Keratinocyte (primary cell): Measurements from ENCODE around the gene HIP1. TPM values are rescaled to one million over a fixed set of nuclear protein-coding genes. Genes with fewer than 3 reads are reported as not detected.

ENCODE experiments used
- DNase-seq: peaks from one replicate; pipeline ENCODE4 v3.0.0-alpha.2; 2011; ENCODE audit warnings: low read depth, missing footprints, low spot score
- FAIRE-seq: peaks from 2 replicates; lab custom pipeline; 2011; peaks lifted over from hg19 to GRCh38; lab: Jason Lieb, UNC
- H2AFZ ChIP-seq: 2 replicates; pipeline ENCODE4 v1.6.0; 2012; ENCODE audit warnings: low read length, control low read depth, inconsistent platforms; ENCODE audit not compliant: control insufficient read depth
- H3K27ac ChIP-seq: 2 replicates; pipeline ENCODE4 v1.5.1; 2011; ENCODE audit warnings: low read length; ENCODE audit not compliant: control insufficient read depth, insufficient read depth
- H3K27me3 ChIP-seq: 3 replicates; pipeline ENCODE4 v1.6.0; 2011; ENCODE audit warnings: low read length; ENCODE audit not compliant: control insufficient read depth, insufficient read depth; ENCODE audit errors: extremely low read depth
- H3K36me3 ChIP-seq, 2 experiments: 2 replicates in 1 of 2; 3 replicates in 1 of 2; pipeline ENCODE4 v1.5.1; 2011; ENCODE audit warnings: low read length in 2 of 2, mild to moderate bottlenecking in 1 of 2; ENCODE audit not compliant: control insufficient read depth in 2 of 2, insufficient read depth in 2 of 2; ENCODE audit errors: extremely low read depth in 1 of 2
- H3K4me1 ChIP-seq: 3 replicates; pipeline ENCODE4 v1.5.1; 2011; ENCODE audit warnings: low read length; ENCODE audit not compliant: control insufficient read depth, insufficient read depth; ENCODE audit errors: extremely low read depth
- H3K4me2 ChIP-seq: 3 replicates; pipeline ENCODE4 v1.6.0; 2011; ENCODE audit warnings: low read depth, low read length; ENCODE audit not compliant: control insufficient read depth, insufficient read depth; ENCODE audit errors: extremely low read depth
- H3K4me3 ChIP-seq, 3 experiments: fragments of 200-600 bp in 1 of 3; sonication (generic) in 1 of 3; 2 replicates in 2 of 3; 3 replicates in 1 of 3; pipeline ENCODE4 v1.5.1; 2011 to 2016; ENCODE audit warnings: low read length in 3 of 3, mild to moderate bottlenecking in 3 of 3, control low read depth in 2 of 3, inconsistent platforms in 1 of 3, low read depth in 1 of 3, mixed read lengths in 1 of 3, mixed run types in 1 of 3, moderate library complexity in 1 of 3; ENCODE audit not compliant: control insufficient read depth in 2 of 3, insufficient read depth in 2 of 3; ENCODE audit errors: extremely low read depth in 1 of 3
- H3K79me2 ChIP-seq: 2 replicates; pipeline ENCODE4 v1.6.0; 2012; ENCODE audit warnings: low read length; ENCODE audit not compliant: control insufficient read depth, insufficient read depth
- H3K9ac ChIP-seq: 3 replicates; pipeline ENCODE4 v1.6.0; 2011; ENCODE audit warnings: low read length; ENCODE audit not compliant: control insufficient read depth, insufficient read depth; ENCODE audit errors: extremely low read depth
- H3K9me1 ChIP-seq: 3 replicates; pipeline ENCODE4 v1.6.0; 2011; ENCODE audit warnings: low read length; ENCODE audit not compliant: control insufficient read depth, insufficient read depth; ENCODE audit errors: extremely low read depth
- H3K9me3 ChIP-seq: 2 replicates; pipeline ENCODE4 v1.5.1; 2012; ENCODE audit warnings: low read depth, low read length; ENCODE audit not compliant: control insufficient read depth
- H4K20me1 ChIP-seq: 3 replicates; pipeline ENCODE4 v1.6.0; 2011; ENCODE audit warnings: low read length; ENCODE audit not compliant: control insufficient read depth, insufficient read depth; ENCODE audit errors: extremely low read depth
- EZH2 ChIP-seq: IDR thresholded peaks from one replicate; pipeline ENCODE4 v1.6.1; 2012; ENCODE audit warnings: inconsistent platforms, mild to moderate bottlenecking, low read length, moderate library complexity
- dilution Hi-C: fragments of 300-500 bp; cut with MboI; formaldehyde crosslinking; loops from one replicate; pipeline ENCODE4 v1.7.0; 2020; ENCODE audit warnings: low sequenced_read_pairs; ENCODE audit not compliant: extremely low pct_ligation_motif_present
- polyA plus RNA-seq, 5 experiments: library from polyadenylated mRNA; depleted of rRNA in 3 of 5; stranded (reverse) in 3 of 5; stranded (forward) in 1 of 5; unstranded in 1 of 5; fragments of >200 nt; gene quantifications; 1 replicate in 1 of 5; 2 replicates in 3 of 5; 3 replicates in 1 of 5; pipeline versions ENCODE4 v1.2.1 to v1.2.3, GENCODE V29; 2011 to 2012; ENCODE audit warnings: missing spikeins in 2 of 5, low read depth in 1 of 5, low replicate concordance in 1 of 5
- TF ChIP-seq, protein P1 (sequence below), 3 experiments: IDR thresholded peaks in 1 of 3; conservative IDR thresholded peaks in 1 of 3; optimal IDR thresholded peaks in 1 of 3; 2 replicates in 2 of 3; 3 replicates in 1 of 3; pipeline versions ENCODE3 to v1.5.1; 2011; ENCODE audit warnings: low read length in 3 of 3, mild to moderate bottlenecking in 3 of 3, moderate library complexity in 2 of 3, control low read depth in 1 of 3, inconsistent platforms in 1 of 3; ENCODE audit not compliant: insufficient read depth in 2 of 3; ENCODE audit errors: extremely low read depth in 1 of 3

Gene HIP1
- polyA plus RNA-seq, 1 donor (not counting 4 experiments of a cell fraction or from before 2014, with no cell fraction given), result 5.0 TPM

DNA sequence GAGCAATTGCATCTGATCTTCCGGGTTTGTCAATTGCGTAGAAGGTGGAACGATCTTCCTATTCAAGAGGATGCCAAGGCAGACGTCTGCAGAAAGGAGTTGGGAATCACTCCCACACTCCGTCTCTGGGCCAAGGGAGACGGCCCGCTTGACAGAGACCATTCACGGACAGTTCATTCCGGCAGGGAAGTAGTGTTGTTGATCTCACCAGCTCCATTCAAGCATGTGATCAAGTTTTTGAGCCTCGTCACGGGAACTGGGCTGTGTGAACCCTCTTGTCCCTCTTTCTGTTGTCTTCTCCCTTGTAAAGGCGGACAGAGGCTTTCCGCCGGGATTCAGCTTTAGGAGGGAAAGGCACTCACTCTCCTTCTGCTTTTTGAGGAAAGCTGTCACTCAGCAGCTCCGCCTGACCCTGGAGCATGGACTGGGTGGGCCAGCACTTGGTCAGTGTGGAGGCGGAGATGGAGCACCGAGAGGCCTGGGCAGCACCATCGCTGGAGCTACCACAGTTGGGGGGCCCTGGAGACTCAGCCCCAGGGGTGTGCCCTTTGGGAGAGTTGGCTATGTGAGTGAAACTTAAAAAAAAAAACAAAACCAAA is 201.7 kb downstream of the HIP1 start:
- H3K27me3 ChIP-seq, result no peaks in the 10 kb centered on the region
- FAIRE-seq (no peak), DNase-seq (no peak)
- TF ChIP-seq EZH2, result no peak
- TF ChIP-seq, protein P1, sequence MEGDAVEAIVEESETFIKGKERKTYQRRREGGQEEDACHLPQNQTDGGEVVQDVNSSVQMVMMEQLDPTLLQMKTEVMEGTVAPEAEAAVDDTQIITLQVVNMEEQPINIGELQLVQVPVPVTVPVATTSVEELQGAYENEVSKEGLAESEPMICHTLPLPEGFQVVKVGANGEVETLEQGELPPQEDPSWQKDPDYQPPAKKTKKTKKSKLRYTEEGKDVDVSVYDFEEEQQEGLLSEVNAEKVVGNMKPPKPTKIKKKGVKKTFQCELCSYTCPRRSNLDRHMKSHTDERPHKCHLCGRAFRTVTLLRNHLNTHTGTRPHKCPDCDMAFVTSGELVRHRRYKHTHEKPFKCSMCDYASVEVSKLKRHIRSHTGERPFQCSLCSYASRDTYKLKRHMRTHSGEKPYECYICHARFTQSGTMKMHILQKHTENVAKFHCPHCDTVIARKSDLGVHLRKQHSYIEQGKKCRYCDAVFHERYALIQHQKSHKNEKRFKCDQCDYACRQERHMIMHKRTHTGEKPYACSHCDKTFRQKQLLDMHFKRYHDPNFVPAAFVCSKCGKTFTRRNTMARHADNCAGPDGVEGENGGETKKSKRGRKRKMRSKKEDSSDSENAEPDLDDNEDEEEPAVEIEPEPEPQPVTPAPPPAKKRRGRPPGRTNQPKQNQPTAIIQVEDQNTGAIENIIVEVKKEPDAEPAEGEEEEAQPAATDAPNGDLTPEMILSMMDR (optimal IDR thresholded peaks at IDR 0.05 in 1 of 3, IDR thresholded peaks at IDR 0.05 in 1 of 3, conservative IDR thresholded peaks at IDR 0.05 in 1 of 3; ENCODE audit: extremely low read depth in 1 of 3, insufficient read depth in 2 of 3, low read length in 3 of 3), result no peak
- H3K4me1 ChIP-seq, result no peaks in the 10 kb centered on the region
- no peaks in the 10 kb centered on the region for H3K36me3 ChIP-seq
- dilution Hi-C loops, result no loop called here
- no peak overlapping the region for H3K4me2 ChIP-seq
- H3K9me3 ChIP-seq, result no peaks in the 10 kb centered on the region
- no peak overlapping the region for H3K27ac ChIP-seq
- H3K4me3 ChIP-seq, result no peak overlapping the region
- H3K79me2 ChIP-seq, result no peaks in the 10 kb centered on the region
- H2AFZ ChIP-seq, result no peak overlapping the region
- no peak overlapping the region for H3K9ac ChIP-seq
- H4K20me1 ChIP-seq, result no peaks in the 10 kb centered on the region
- no peaks in the 10 kb centered on the region for H3K9me1 ChIP-seq

DNA sequence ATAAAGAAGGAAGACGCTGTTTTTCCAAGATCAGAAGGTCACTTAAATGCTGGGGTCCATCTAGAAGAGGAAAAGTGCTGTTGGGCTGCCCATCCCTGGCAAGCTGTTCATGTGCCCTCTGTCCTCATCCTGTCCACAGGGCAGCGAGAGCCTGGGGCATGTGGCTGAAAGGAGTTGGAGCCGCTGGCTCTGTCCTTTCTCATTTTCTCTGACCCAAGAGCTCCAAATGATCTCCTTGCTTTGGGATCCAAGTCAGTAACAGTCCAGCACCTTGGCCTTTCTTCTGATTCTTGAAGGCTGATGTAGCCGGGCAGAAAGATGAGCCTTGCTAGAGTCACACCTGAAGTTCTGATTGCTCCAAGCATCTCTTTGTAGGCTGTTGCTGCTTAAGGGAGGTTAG is 202.2 kb downstream of the HIP1 start:
- TF ChIP-seq, protein P1 (optimal IDR thresholded peaks at IDR 0.05 in 1 of 3, IDR thresholded peaks at IDR 0.05 in 1 of 3, conservative IDR thresholded peaks at IDR 0.05 in 1 of 3; ENCODE audit: extremely low read depth in 1 of 3, insufficient read depth in 2 of 3, low read length in 3 of 3), result no peak
- TF ChIP-seq EZH2, result no peak
- Histone ChIP-seq H3K4me1 (no peaks in the 10 kb centered on the region), H3K27me3 (no peaks in the 10 kb centered on the region), H3K4me3 (no peak overlapping the region), H2AFZ (no peak overlapping the region), H3K27ac (no peak overlapping the region), H3K9ac (no peak overlapping the region), H4K20me1 (no peaks in the 10 kb centered on the region), H3K9me1 (no peaks in the 10 kb centered on the region), H3K9me3 (no peaks in the 10 kb centered on the region), H3K4me2 (no peak overlapping the region), H3K79me2 (no peaks in the 10 kb centered on the region), H3K36me3 (no peaks in the 10 kb centered on the region)
- FAIRE-seq (no peak), DNase-seq (no peak)
- dilution Hi-C loops, result no loop called here
